ENCODE results near the gene CCSER2.
"Not testable (repeated sequence)": the region's sequence is repeated elsewhere in the genome, so short reads cannot be mapped to it uniquely, and the experiment has no call there.

DNA sequence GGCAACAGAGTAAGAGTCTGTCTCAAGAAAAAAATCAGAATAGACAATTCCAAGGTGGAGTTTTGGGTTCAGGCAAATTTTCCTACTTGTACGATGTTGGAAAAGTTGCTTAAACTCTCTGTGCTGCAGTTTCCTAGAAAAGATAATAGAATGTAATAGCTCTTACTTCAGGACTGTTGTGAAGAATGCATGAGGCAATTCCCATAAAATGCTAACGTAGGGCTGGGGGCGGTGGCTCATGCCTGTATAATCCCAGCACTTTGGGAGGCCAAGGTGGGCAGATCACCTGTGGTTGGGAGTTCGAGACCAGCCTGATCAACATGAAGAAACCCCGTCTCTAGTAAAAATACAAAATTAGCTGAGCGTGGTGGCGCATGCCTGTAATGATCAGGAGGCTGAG lies 121.0 kb downstream of the CCSER2 start:
- TF ChIP-seq POLR2A (IDR thresholded peaks at IDR 0.05): not testable (repeated sequence)
- TF ChIP-seq, protein P1, sequence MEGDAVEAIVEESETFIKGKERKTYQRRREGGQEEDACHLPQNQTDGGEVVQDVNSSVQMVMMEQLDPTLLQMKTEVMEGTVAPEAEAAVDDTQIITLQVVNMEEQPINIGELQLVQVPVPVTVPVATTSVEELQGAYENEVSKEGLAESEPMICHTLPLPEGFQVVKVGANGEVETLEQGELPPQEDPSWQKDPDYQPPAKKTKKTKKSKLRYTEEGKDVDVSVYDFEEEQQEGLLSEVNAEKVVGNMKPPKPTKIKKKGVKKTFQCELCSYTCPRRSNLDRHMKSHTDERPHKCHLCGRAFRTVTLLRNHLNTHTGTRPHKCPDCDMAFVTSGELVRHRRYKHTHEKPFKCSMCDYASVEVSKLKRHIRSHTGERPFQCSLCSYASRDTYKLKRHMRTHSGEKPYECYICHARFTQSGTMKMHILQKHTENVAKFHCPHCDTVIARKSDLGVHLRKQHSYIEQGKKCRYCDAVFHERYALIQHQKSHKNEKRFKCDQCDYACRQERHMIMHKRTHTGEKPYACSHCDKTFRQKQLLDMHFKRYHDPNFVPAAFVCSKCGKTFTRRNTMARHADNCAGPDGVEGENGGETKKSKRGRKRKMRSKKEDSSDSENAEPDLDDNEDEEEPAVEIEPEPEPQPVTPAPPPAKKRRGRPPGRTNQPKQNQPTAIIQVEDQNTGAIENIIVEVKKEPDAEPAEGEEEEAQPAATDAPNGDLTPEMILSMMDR (IDR thresholded peaks at IDR 0.05): not testable (repeated sequence)

Measured in right lobe of liver (tissue), 4 donors.